K562 (cell line): ENCODE data around the gene LAMB3. TPM values are rescaled to one million over a fixed set of nuclear protein-coding genes. Genes with fewer than 3 reads are reported as not detected.

Experiments used
- ATAC-seq: fragments of 200-7000 bp; cut with Tn5 transposase; 3 replicates; pipeline ENCODE4 v1.9.1; 2020; ENCODE audit warnings: moderate library complexity
- BruUV-seq: library from RNA; stranded (reverse); fragments of 400-500 nt; replicated peaks from 2 replicates; lab custom pipeline; 2021; lab: Mats Ljungman, UMichigan
- CTCF ChIA-PET: fragments of 300-600 bp; formaldehyde crosslinking; extraction: SDS; loops from one replicate; lab custom pipeline; 2021; ENCODE audit warnings: low intra/inter-chr PET ratio; lab: Yijun Ruan, JAX
- POLR2A ChIA-PET: fragments of 300-600, 350-650 bp; sonication (Branson Sonifier 250); formaldehyde crosslinking; extraction: SDS; loops from one replicate; lab custom pipeline; 2021; ENCODE audit warnings: antibody characterized with exemption, inconsistent platforms; lab: Yijun Ruan, JAX
- DNase-seq, 4 experiments: peaks; one replicate each; pipeline versions ENCODE4 v3.0.0 to v3.0.0-alpha.2; 2011 to 2018; ENCODE audit warnings: low spot score in 3 of 4, mixed read lengths in 3 of 4; ENCODE audit errors: extremely low read depth in 1 of 4
- FAIRE-seq: peaks from 2 replicates; lab custom pipeline; 2011; peaks lifted over from hg19 to GRCh38; lab: Jason Lieb, UNC
- H2AFZ ChIP-seq: 2 replicates; pipeline ENCODE4 v1.6.0; 2011; ENCODE audit warnings: low read depth, low read length, control low read depth, inconsistent platforms
- H3K27ac ChIP-seq: fragments of 200-600 bp; 3 replicates; pipeline ENCODE4 v1.8.0; 2011; ENCODE audit warnings: low read depth, mild to moderate bottlenecking, control low read depth, inconsistent platforms, low read length, moderate library complexity, mixed read lengths; ENCODE audit errors: extremely low read depth
- H3K27me3 ChIP-seq, 2 experiments: fragments of 300-600 bp in 1 of 2; 2 replicates in 1 of 2; 3 replicates in 1 of 2; pipeline versions ENCODE4 v1.6.0 to v1.8.0; 2011; ENCODE audit warnings: inconsistent platforms in 2 of 2, low read length in 2 of 2, mild to moderate bottlenecking in 1 of 2, mixed read lengths in 1 of 2, moderate library complexity in 1 of 2; ENCODE audit not compliant: control insufficient read depth in 2 of 2, insufficient read depth in 2 of 2
- H3K36me3 ChIP-seq: fragments of 300-600 bp; 3 replicates; pipeline ENCODE4 v1.8.0; 2011; ENCODE audit warnings: mild to moderate bottlenecking, low read length, inconsistent platforms; ENCODE audit not compliant: control insufficient read depth, insufficient read depth
- H3K4me1 ChIP-seq, 2 experiments: fragments of 200-600 bp in 1 of 2; replicated peaks in 1 of 2; 2 replicates in 1 of 2; 3 replicates in 1 of 2; pipeline versions ENCODE4 v1.5.1 to v1.8.0; 2011; ENCODE audit warnings: inconsistent platforms in 2 of 2, low read length in 2 of 2, mild to moderate bottlenecking in 1 of 2, mixed read lengths in 1 of 2, moderate library complexity in 1 of 2; ENCODE audit not compliant: control insufficient read depth in 2 of 2, insufficient read depth in 2 of 2
- H3K4me2 ChIP-seq: 2 replicates; pipeline ENCODE4 v1.6.1; 2011; ENCODE audit warnings: low read length, control low read depth, inconsistent platforms, mixed read lengths; ENCODE audit not compliant: insufficient read depth
- H3K4me3 ChIP-seq: fragments of 200-600 bp; sonication (generic), shearing (Covaris generic); 2 replicates; pipeline ENCODE4 v1.5.1; 2016; ENCODE audit warnings: control low read depth, inconsistent platforms
- H3K79me2 ChIP-seq: fragments of 200-600 bp; 3 replicates; pipeline ENCODE4 v1.8.0; 2011; ENCODE audit warnings: low read length, inconsistent platforms; ENCODE audit not compliant: control insufficient read depth, insufficient read depth
- H3K9ac ChIP-seq, 2 experiments: 2 replicates each; pipeline versions ENCODE4 v1.6.0 to v1.6.1; 2011; ENCODE audit warnings: low read depth in 2 of 2, low read length in 2 of 2, control low read depth in 1 of 2, inconsistent platforms in 1 of 2, mild to moderate bottlenecking in 1 of 2, mixed read lengths in 1 of 2; ENCODE audit not compliant: insufficient read depth in 1 of 2
- H3K9me1 ChIP-seq: one replicate; pipeline ENCODE4 v1.6.0; 2011; ENCODE audit warnings: inconsistent platforms, mild to moderate bottlenecking, low read length, moderate library complexity; ENCODE audit not compliant: control insufficient read depth, insufficient read depth
- H3K9me3 ChIP-seq: replicated peaks from 2 replicates; pipeline ENCODE4 v1.5.1; 2011; ENCODE audit warnings: low read depth, low read length, inconsistent platforms; ENCODE audit not compliant: control insufficient read depth, insufficient read depth
- H4K20me1 ChIP-seq: replicated peaks from 2 replicates; pipeline ENCODE4 v1.6.1; 2011; ENCODE audit warnings: low read length, inconsistent platforms, mixed read lengths; ENCODE audit not compliant: control insufficient read depth, insufficient read depth
- ATF6 ChIP-seq: sonication (generic); formaldehyde crosslinking; IDR thresholded peaks from 2 replicates; pipeline ENCODE4 v1.4.0; 2020; ENCODE audit warnings: mild to moderate bottlenecking, missing genetic modification reagents
- EP400 ChIP-seq: fragments of 450-650 bp; IDR thresholded peaks from 2 replicates; pipeline ENCODE4 v1.6.1; 2017; ENCODE audit warnings: antibody characterized with exemption, mild to moderate bottlenecking, moderate library complexity
- KLF13 ChIP-seq: fragments of 450-650 bp; IDR thresholded peaks from 2 replicates; pipeline ENCODE4 v1.6.1; 2016; ENCODE audit warnings: missing genetic modification characterization, low read depth, mild to moderate bottlenecking, missing compliant biosample characterization, moderate library complexity, borderline replicate concordance
- RBM14 ChIP-seq: fragments of 200-400 bp; formaldehyde crosslinking; IDR thresholded peaks from 2 replicates; pipeline ENCODE4 v1.6.1; 2018; ENCODE audit warnings: low read depth, mild to moderate bottlenecking, low read length, moderate library complexity, borderline replicate concordance; ENCODE audit not compliant: insufficient read depth
- ZNF586 ChIP-seq: fragments of 450-650 bp; formaldehyde crosslinking; conservative IDR thresholded peaks from 2 replicates; pipeline ENCODE4 v1.4.0; 2020; ENCODE audit warnings: mild to moderate bottlenecking, moderate library complexity
- ZNF644 ChIP-seq: fragments of 200-800 bp; sonication (Bioruptor generic); IDR thresholded peaks from 2 replicates; pipeline ENCODE4 v1.6.1; 2016; ENCODE audit warnings: low read depth, missing genetic modification characterization, missing compliant biosample characterization
- WGBS: fragments of 100-300 bp; shearing (Covaris generic); methylation state at CpG from one replicate; pipeline ENCODE4 v1.1.6; 2016; ENCODE audit warnings: low coverage, mixed read lengths; ENCODE audit not compliant: insufficient coverage; ENCODE audit errors: missing lambda C conversion rate; 5-methylcytosine and 5-hydroxymethylcytosine counted together
- in situ Hi-C: fragments of 300-500 bp; cut with MboI; formaldehyde crosslinking; loops from 4 replicates; pipeline ENCODE4 v1.15.0; 2018; ENCODE audit warnings: inconsistent platforms, mixed read lengths
- intact Hi-C: fragments of 100-400 bp; cut with micrococcal nuclease; formaldehyde crosslinking; loops from 2 replicates; pipeline ENCODE4 v1.14.2; 2022
- polyA plus RNA-seq, 8 experiments: library from polyadenylated mRNA; depleted of rRNA in 4 of 8; stranded (reverse) in 5 of 8; unstranded in 3 of 8; fragments of >200 nt; fragmentation: Nextera tagmentation in 2 of 8; fragmentation: Illumina TruSeq in 1 of 8; extraction: Ambion mirVana in 2 of 8; extraction: Trizol in 1 of 8; gene quantifications; 2 replicates each; pipeline versions ENCODE4 v1.2.1 to v1.2.3, GENCODE V29; 2011 to 2014; ENCODE audit warnings: inconsistent platforms in 1 of 8, missing spikeins in 1 of 8
- total RNA-seq, 7 experiments: library from RNA; depleted of rRNA in 6 of 7; stranded (reverse); fragments of >200 nt in 6 of 7; fragmentation: Illumina TruSeq in 2 of 7; extraction: Trizol in 2 of 7; gene quantifications; 2 replicates each; pipeline versions ENCODE4 v1.2.1 to v1.2.3, GENCODE V29; 2011 to 2021; ENCODE audit warnings: low replicate concordance in 1 of 7

LAMB3 gene
- total and polyA plus RNA-seq, 9 of the 15 experiments (the other 6 are each of a cell fraction or from before 2014, with no cell fraction given) = 0.08 to 1.3 (median 0.91) TPM

GRCh38 chr1:209624558-209625549, 27.4 kb downstream of the LAMB3 start:
- Histone ChIP-seq H3K4me3 (no peak overlapping the region), H3K4me2 (no peak overlapping the region), H3K9me1 (peaks cover 3% of the 10 kb centered on the region), H2AFZ (no peak overlapping the region), H3K9ac (no peak overlapping the region), H3K4me1 (peaks cover 0 to 22% of the 10 kb centered on the region in 2 experiments; a peak in 2 of 5 replicates), H4K20me1 (0 out of 2 replicates have a peak, but pooled peaks cover 8% of the 10 kb centered on the region), H3K36me3 (no peaks in the 10 kb centered on the region), H3K27me3 (peaks cover 28 to 84% of the 10 kb centered on the region in 2 experiments; a peak in 4 of 5 replicates), H3K79me2 (no peaks in the 10 kb centered on the region), H3K27ac (no peak overlapping the region), H3K9me3 (no peaks in the 10 kb centered on the region)
- POLR2A ChIA-PET = interaction anchor here (0.5 to 0.9 kb wide), 2 partner anchors 8 to 150 kb away, joined by 3 read pairs; no protein-coding TSS in a partner anchor
- intact Hi-C loops = no loop called here
- in situ Hi-C loops = no loop called here
- BruUV-seq = no TSS peak
- WGBS = 7% methylated on average over 15 of the region's 15 CpGs
- DNase-seq (no peak), ATAC-seq (no peak), FAIRE-seq (no peak)
- TF ChIP-seq ATF6 (no peak), ZNF644 (tag) (no peak), KLF13 (tag) (no peak), RBM14 (no peak), EP400 (no peak), ZNF586 (CRISPR knock-in tag) (no peak)
- CTCF ChIA-PET = no interaction called here
